ENCODE data around the gene HOXD8.

DNA sequence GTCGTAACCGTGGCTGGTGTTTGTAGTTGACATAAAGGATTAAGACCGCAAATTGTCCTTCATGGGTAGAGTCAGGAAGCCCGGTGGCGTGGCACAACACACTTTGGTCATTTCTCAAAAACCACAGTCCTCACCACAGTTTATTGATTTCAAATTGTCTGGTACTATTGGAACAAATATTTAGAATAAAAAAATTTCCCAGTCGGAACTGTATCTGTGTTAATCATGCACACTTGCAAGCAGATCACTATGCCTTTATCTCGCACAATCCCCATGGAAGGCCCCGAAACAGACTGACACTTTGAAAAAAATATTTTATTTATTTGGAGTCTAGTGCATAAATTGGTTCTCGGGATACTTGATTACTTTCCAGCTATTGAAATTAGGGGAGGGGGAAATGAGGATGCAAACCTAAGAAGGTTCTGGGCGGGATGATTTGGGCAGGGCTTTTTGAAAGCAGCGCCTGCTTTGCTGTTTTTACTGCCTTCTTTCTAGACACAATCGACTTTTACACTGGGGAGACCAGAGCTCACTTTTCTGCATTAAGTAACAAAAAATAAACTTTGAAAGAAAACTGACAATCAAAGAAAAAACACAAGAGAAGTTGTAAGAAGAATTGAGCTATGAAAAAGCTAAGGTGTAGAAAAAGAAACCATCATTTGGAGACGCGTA, 43.5 kb downstream of the HOXD8 start:
- TF ChIP-seq, protein P1, sequence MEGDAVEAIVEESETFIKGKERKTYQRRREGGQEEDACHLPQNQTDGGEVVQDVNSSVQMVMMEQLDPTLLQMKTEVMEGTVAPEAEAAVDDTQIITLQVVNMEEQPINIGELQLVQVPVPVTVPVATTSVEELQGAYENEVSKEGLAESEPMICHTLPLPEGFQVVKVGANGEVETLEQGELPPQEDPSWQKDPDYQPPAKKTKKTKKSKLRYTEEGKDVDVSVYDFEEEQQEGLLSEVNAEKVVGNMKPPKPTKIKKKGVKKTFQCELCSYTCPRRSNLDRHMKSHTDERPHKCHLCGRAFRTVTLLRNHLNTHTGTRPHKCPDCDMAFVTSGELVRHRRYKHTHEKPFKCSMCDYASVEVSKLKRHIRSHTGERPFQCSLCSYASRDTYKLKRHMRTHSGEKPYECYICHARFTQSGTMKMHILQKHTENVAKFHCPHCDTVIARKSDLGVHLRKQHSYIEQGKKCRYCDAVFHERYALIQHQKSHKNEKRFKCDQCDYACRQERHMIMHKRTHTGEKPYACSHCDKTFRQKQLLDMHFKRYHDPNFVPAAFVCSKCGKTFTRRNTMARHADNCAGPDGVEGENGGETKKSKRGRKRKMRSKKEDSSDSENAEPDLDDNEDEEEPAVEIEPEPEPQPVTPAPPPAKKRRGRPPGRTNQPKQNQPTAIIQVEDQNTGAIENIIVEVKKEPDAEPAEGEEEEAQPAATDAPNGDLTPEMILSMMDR (IDR thresholded peaks at IDR 0.05), result no peak
- TF ChIP-seq POLR2A (IDR thresholded peaks at IDR 0.05) (no peak), EP300 (IDR thresholded peaks at IDR 0.05) (no peak)
